HG03108 (cell line): ENCODE results near the gene ASB1.
"Not testable (repeated sequence)": the region's sequence is repeated elsewhere in the genome, so short reads cannot be mapped to it uniquely, and the experiment has no call there.

Experiments used
- ATAC-seq: cut with Tn5 transposase; IDR thresholded peaks from one replicate; pipeline ENCODE4 v1.9.1; 2021; ENCODE audit warnings: moderate library complexity; ENCODE audit not compliant: unreplicated experiment

The ASB1 gene

GRCh38 chr2:238403632-238404405 lies 22.9 kb upstream of the ASB1 start:
- no peak for ATAC-seq

- no peak for ATAC-seq
Measured at GRCh38 chr2:238404406-238405216, 22.1 kb upstream of the ASB1 start.

- not testable (repeated sequence) for ATAC-seq
Measured at GRCh38 chr2:238405217-238405555, 21.5 kb upstream of the ASB1 start.

GRCh38 chr2:238406221-238406997 lies 20.3 kb upstream of the ASB1 start:
- ATAC-seq: no peak

- no peak for ATAC-seq
Measured at GRCh38 chr2:238406998-238407285, 19.8 kb upstream of the ASB1 start.

GRCh38 chr2:238407566-238407965 lies 19.2 kb upstream of the ASB1 start:
- ATAC-seq: no peak

GRCh38 chr2:238408615-238409340 lies 17.9 kb upstream of the ASB1 start:
- ATAC-seq: no peak

GRCh38 chr2:238409341-238410199 lies 17.2 kb upstream of the ASB1 start:
- ATAC-seq: no peak

GRCh38 chr2:238412067-238412767 lies 14.5 kb upstream of the ASB1 start:
- no peak for ATAC-seq

- ATAC-seq: no peak
Measured at GRCh38 chr2:238413368-238413767, 13.4 kb upstream of the ASB1 start.

GRCh38 chr2:238415036-238415764 lies 11.5 kb upstream of the ASB1 start:
- no peak for ATAC-seq

GRCh38 chr2:238415893-238416292 lies 10.8 kb upstream of the ASB1 start:
- no peak for ATAC-seq

GRCh38 chr2:238418196-238418998 lies 8.3 kb upstream of the ASB1 start:
- no peak for ATAC-seq

- ATAC-seq: no peak
Measured at GRCh38 chr2:238418999-238419546, 7.7 kb upstream of the ASB1 start.

GRCh38 chr2:238420442-238420841 lies 6.3 kb upstream of the ASB1 start:
- no peak for ATAC-seq

GRCh38 chr2:238420878-238421694 lies 5.6 kb upstream of the ASB1 start:
- no peak for ATAC-seq

GRCh38 chr2:238421695-238422035 lies 5.1 kb upstream of the ASB1 start:
- no peak for ATAC-seq
